ENCODE data around the gene CRISP3. TPM values are rescaled to one million over a fixed set of nuclear protein-coding genes. Genes with fewer than 3 reads are reported as not detected.

CRISP3 gene
- total and polyA plus RNA-seq, 2 of the 8 experiments (the other 6 are each of a cell fraction or from before 2014, with no cell fraction given): not detected

- Histone ChIP-seq H3K27ac (ENCODE audit: low read depth, low read length) (no peak overlapping the region), H3K4me3 (ENCODE audit: extremely low read depth in 1 of 4, insufficient read depth in 2 of 4, low read depth in 3 of 4, low read length in 4 of 4) (no peak overlapping the region), H2BK20ac (ENCODE audit: low read length) (no peak overlapping the region), H3K4me1 (replicated peaks in 1 of 4; ENCODE audit: control insufficient read depth in 3 of 4, insufficient read depth in 4 of 4, low read length in 3 of 4) (no peaks in the 10 kb centered on the region), H3K9ac (replicated peaks in 1 of 4; ENCODE audit: extremely low read depth in 1 of 4, low read depth in 3 of 4, low read length in 3 of 4) (no peak overlapping the region), H2BK5ac (ENCODE audit: low read depth, low read length) (no peak overlapping the region), H3K14ac (ENCODE audit: insufficient read length) (no peak overlapping the region), H3K23me2 (ENCODE audit: low read depth, low read length) (no peaks in the 10 kb centered on the region), H3K79me2 (ENCODE audit: control insufficient read depth in 1 of 2, insufficient read depth in 2 of 2, low read length in 2 of 2) (no peaks in the 10 kb centered on the region), H4K8ac (ENCODE audit: extremely low read depth, insufficient read depth, low read length) (no peak overlapping the region), H2AK5ac (ENCODE audit: low read depth, low read length) (no peak overlapping the region), H2BK12ac (ENCODE audit: low read depth, low read length) (no peak overlapping the region), H3K56ac (replicated peaks; ENCODE audit: insufficient read length, low read depth, low read length) (no peak overlapping the region), H2BK15ac (ENCODE audit: low read length) (no peak overlapping the region), H4K91ac (replicated peaks; ENCODE audit: insufficient read length, low read length) (no peak overlapping the region), H2AFZ (ENCODE audit: low read length) (no peak overlapping the region), H3K9me3 (ENCODE audit: insufficient read depth in 2 of 2, low read depth in 1 of 2, low read length in 1 of 2) (no peaks in the 10 kb centered on the region), H2BK120ac (replicated peaks; ENCODE audit: low read depth, low read length) (no peak overlapping the region), H3K36me3 (ENCODE audit: control insufficient read depth in 2 of 4, insufficient read depth in 4 of 4, low read length in 3 of 4) (no peaks in the 10 kb centered on the region), H3K4me2 (ENCODE audit: insufficient read depth in 1 of 2, low read depth in 2 of 2, low read length in 2 of 2) (no peak overlapping the region), H3K23ac (ENCODE audit: insufficient read length) (no peak overlapping the region), H3K27me3 (replicated peaks in 1 of 4; ENCODE audit: control insufficient read depth in 3 of 4, extremely low read depth in 1 of 4, insufficient read depth in 3 of 4, low read length in 3 of 4) (no peaks in the 10 kb centered on the region), H4K20me1 (replicated peaks in 1 of 2; ENCODE audit: control insufficient read depth in 1 of 2, insufficient read depth in 2 of 2, low read length in 2 of 2) (no peaks in the 10 kb centered on the region), H3K79me1 (ENCODE audit: low read depth, low read length) (no peaks in the 10 kb centered on the region), H3K18ac (ENCODE audit: extremely low read depth, low read length) (no peak overlapping the region), H4K5ac (ENCODE audit: insufficient read length, low read depth, low read length) (no peak overlapping the region), H3K4ac (replicated peaks; ENCODE audit: insufficient read length, low read depth, low read length) (no peak overlapping the region)
- no peak for DNase-seq (ENCODE audit: low read depth in 1 of 2, low spot score in 2 of 2)
- no peak for TF ChIP-seq SRF (IDR thresholded peaks at IDR 0.05; ENCODE audit: low read depth, low read length)
- TF ChIP-seq CTCF (IDR thresholded peaks at IDR 0.05; ENCODE audit: control extremely low read depth in 1 of 3, insufficient read depth in 1 of 3, low read depth in 1 of 3, low read length in 3 of 3): no peak
- TF ChIP-seq CREB1 (IDR thresholded peaks at IDR 0.05): no peak
- TF ChIP-seq MAX (IDR thresholded peaks at IDR 0.05): no peak
- no peak for TF ChIP-seq TEAD4 (IDR thresholded peaks at IDR 0.05; ENCODE audit: low read depth, low read length)
- TF ChIP-seq SAP30 (IDR thresholded peaks at IDR 0.05; ENCODE audit: insufficient read depth, insufficient replicate concordance, low read length): no peak
- POLR2A ChIA-PET (ENCODE audit: partially characterized antibody): no interaction called here
- WGBS, 2 experiments (ENCODE audit: extremely low coverage in 1 of 2, insufficient coverage in 1 of 2, insufficient read length in 1 of 2, insufficient replicate concordance in 2 of 2, low coverage in 1 of 2, low lambda C conversion rate in 2 of 2, missing lambda C conversion rate in 1 of 2): 91% methylated on average over 1 of the region's 1 CpG; no CpG with 5 or more reads in 1 of the 2 experiments
- no peak for FAIRE-seq
- CTCF ChIA-PET (ENCODE audit: partially characterized antibody): no interaction called here
Measured at GRCh38 chr6:49782293-49782692, 38.1 kb upstream of the CRISP3 start.

Data from H1 (cell line).